B cell (primary cell): ENCODE data around the gene DNAH3. TPM values are rescaled to one million over a fixed set of nuclear protein-coding genes. Genes with fewer than 3 reads are reported as not detected.

Experiments used
- ATAC-seq: fragments of 200-7000 bp; cut with Tn5 transposase; one replicate; pipeline ENCODE4 v1.10.0; 2021; ENCODE audit warnings: low read depth, mild to moderate bottlenecking, moderate number of reproducible peaks, moderate library complexity
- CTCF ChIA-PET: fragments of 350-600 bp; sonication (Branson Sonifier 250); formaldehyde crosslinking; loops from one replicate; lab custom pipeline; 2021; ENCODE audit warnings: antibody characterized with exemption, inconsistent platforms; lab: Charles Lee
- POLR2A ChIA-PET: fragments of 350-600 bp; sonication (Branson Sonifier 250); formaldehyde crosslinking; loops from one replicate; lab custom pipeline; 2021; ENCODE audit warnings: antibody characterized with exemption; lab: Charles Lee
- DNase-seq: peaks from one replicate; pipeline ENCODE4 v3.0.0; 2013
- H2AFZ ChIP-seq: 2 replicates; pipeline ENCODE4 v1.6.1; 2012; ENCODE audit warnings: mild to moderate bottlenecking, low read depth, low read length; ENCODE audit not compliant: insufficient read depth, poor library complexity, severe bottlenecking
- H3K27ac ChIP-seq, 2 donors: 1 replicate in 1 of 2; 2 replicates in 1 of 2; pipeline ENCODE4 v1.5.1; 2012 to 2013; ENCODE audit warnings: low read length in 2 of 2, mild to moderate bottlenecking in 2 of 2, moderate library complexity in 1 of 2
- H3K27me3 ChIP-seq, 4 experiments: fragments of 200-600 bp in 1 of 4; sonication (generic) in 1 of 4; replicated peaks in 1 of 4; 1 replicate in 2 of 4; 2 replicates in 2 of 4; pipeline versions ENCODE4 v1.6.1 to v1.7.0; 2013 to 2016; ENCODE audit warnings: low read length in 3 of 4, mild to moderate bottlenecking in 2 of 4, mixed read lengths in 1 of 4, moderate library complexity in 1 of 4; ENCODE audit not compliant: insufficient read depth in 4 of 4, control insufficient read depth in 3 of 4; ENCODE audit errors: control extremely low read depth in 1 of 4
- H3K36me3 ChIP-seq, 2 experiments: replicated peaks in 1 of 2; 1 replicate in 1 of 2; 2 replicates in 1 of 2; pipeline versions ENCODE4 v1.6.1 to v1.7.1; 2013; ENCODE audit warnings: low read length in 1 of 2; ENCODE audit not compliant: insufficient read depth in 2 of 2, control insufficient read depth in 1 of 2; ENCODE audit errors: control extremely low read depth in 1 of 2, extremely low read depth in 1 of 2
- H3K4me1 ChIP-seq, 2 donors: fragments of 200-600 bp in 1 of 2; sonication (generic) in 1 of 2; 1 replicate in 1 of 2; 2 replicates in 1 of 2; pipeline versions ENCODE4 v1.5.1 to v1.6.1; 2013 to 2017; ENCODE audit warnings: low read length in 2 of 2; ENCODE audit not compliant: control insufficient read depth in 2 of 2, insufficient read depth in 2 of 2
- H3K4me2 ChIP-seq: replicated peaks from 2 replicates; pipeline ENCODE3; 2012; ENCODE audit warnings: mild to moderate bottlenecking, low read depth, low read length; ENCODE audit not compliant: poor library complexity, severe bottlenecking
- H3K4me3 ChIP-seq, 5 experiments: fragments of 200-600 bp in 1 of 5; sonication (generic) in 1 of 5; 1 replicate in 3 of 5; 2 replicates in 2 of 5; pipeline versions ENCODE4 v1.5.1 to v1.7.0; 2011 to 2016; ENCODE audit warnings: low read length in 4 of 5, mild to moderate bottlenecking in 4 of 5, low read depth in 2 of 5, control low read depth in 1 of 5, moderate library complexity in 1 of 5; ENCODE audit not compliant: insufficient read depth in 1 of 5; ENCODE audit errors: control extremely low read depth in 1 of 5, extremely low read depth in 1 of 5
- H3K79me2 ChIP-seq: fragments of 200-600 bp; sonication (generic); one replicate; pipeline ENCODE4 v1.6.0; 2016; ENCODE audit warnings: low read length; ENCODE audit not compliant: control insufficient read depth, insufficient read depth
- H3K9ac ChIP-seq: fragments of 200-600 bp; sonication (generic); 2 replicates; pipeline ENCODE4 v1.6.1; 2017; ENCODE audit warnings: mild to moderate bottlenecking, low read length, moderate library complexity
- H3K9me3 ChIP-seq, 3 donors: one replicate each; pipeline versions ENCODE4 v1.6.1 to v1.7.1; 2013; ENCODE audit warnings: low read length in 2 of 3; ENCODE audit not compliant: control insufficient read depth in 2 of 3, insufficient read depth in 1 of 3; ENCODE audit errors: control extremely low read depth in 1 of 3
- H4K20me1 ChIP-seq: 2 replicates; pipeline ENCODE4 v1.6.0; 2012; ENCODE audit warnings: mild to moderate bottlenecking, low read length; ENCODE audit not compliant: insufficient read depth, control insufficient read depth, poor library complexity, severe bottlenecking
- H3K27ac Mint-ChIP-seq: one replicate; pipeline ENCODE4 v1.8.0; 2021; ENCODE audit warnings: mixed read lengths
- H3K27me3 Mint-ChIP-seq: one replicate; pipeline ENCODE4 v1.8.0; 2021; ENCODE audit warnings: mixed read lengths
- H3K4me1 Mint-ChIP-seq: one replicate; pipeline ENCODE4 v1.8.0; 2021; ENCODE audit warnings: mixed read lengths
- H3K4me3 Mint-ChIP-seq: one replicate; pipeline ENCODE4 v1.8.0; 2021; ENCODE audit warnings: mixed read lengths
- H3K9me3 Mint-ChIP-seq: one replicate; pipeline ENCODE4 v1.8.0; 2022; ENCODE audit warnings: mixed read lengths; ENCODE audit not compliant: insufficient read depth
- EZH2 ChIP-seq: IDR thresholded peaks from 2 replicates; pipeline ENCODE4 v1.6.1; 2012; ENCODE audit warnings: borderline replicate concordance, low read depth, mild to moderate bottlenecking, moderate library complexity, low read length; ENCODE audit not compliant: insufficient read depth, poor library complexity, severe bottlenecking
- WGBS: methylation state at CpG from one replicate; pipeline ENCODE4 v1.1.5; 2013; ENCODE audit warnings: missing lambda C conversion rate; ENCODE audit not compliant: insufficient coverage; 5-methylcytosine and 5-hydroxymethylcytosine counted together
- intact Hi-C: fragments of 100-400 bp; cut with micrococcal nuclease; formaldehyde crosslinking; loops from one replicate; pipeline ENCODE4 v1.10.0; 2022
- polyA plus RNA-seq: library from polyadenylated mRNA; depleted of rRNA; stranded (reverse); fragments of >200 nt; gene quantifications from 2 replicates; pipeline ENCODE4 v1.2.3, GENCODE V29; 2012
- total RNA-seq, 2 donors: library from RNA; stranded (reverse); fragments of 120-200 nt in 1 of 2; gene quantifications; 1 replicate in 1 of 2; 2 replicates in 1 of 2; pipeline versions ENCODE4 v1.2.3 to v1.2.4, GENCODE V29; 2013 to 2022
- TF ChIP-seq, protein P1 (sequence below): fragments of 200-600 bp; IDR thresholded peaks from one replicate; pipeline ENCODE4 v1.8.0; 2022; ENCODE audit warnings: antibody characterized with exemption, mild to moderate bottlenecking

Gene DNAH3
- total and polyA plus RNA-seq, 2 donors (not counting 1 experiment from before 2014, with no cell fraction given): not detected

DNA sequence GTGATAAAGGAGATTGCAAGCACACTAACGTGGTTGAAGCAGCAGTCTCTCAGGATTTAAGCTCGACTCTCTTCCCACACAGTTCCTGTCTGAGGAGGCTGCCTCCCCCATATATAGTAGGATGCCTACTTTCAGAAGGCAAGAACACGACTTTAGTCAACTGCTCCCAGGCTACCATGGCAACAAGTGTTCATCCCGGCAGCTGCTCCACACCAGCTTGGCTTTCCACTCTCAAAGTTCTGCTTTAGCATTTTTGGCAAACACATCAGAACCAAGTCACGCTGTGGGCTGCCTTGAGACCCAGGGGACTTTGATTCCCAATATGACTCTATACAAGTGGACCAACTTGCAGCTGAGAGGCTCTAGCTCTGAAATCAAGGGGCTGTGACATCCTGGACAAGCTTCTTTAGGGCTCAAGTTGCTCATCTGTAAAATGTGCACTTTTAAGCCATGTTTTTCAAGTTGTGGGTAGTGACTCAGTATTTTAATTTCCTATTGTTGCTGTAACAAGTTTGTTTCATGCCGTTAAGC lies 44.2 kb upstream of the DNAH3 start:
- no peak overlapping the region for H2AFZ ChIP-seq
- intact Hi-C loops: no loop called here
- no peak for DNase-seq
- Mint-ChIP-seq H3K4me1 (peaks cover 18% of the 10 kb centered on the region), H3K27me3 (peaks cover 20% of the 10 kb centered on the region), H3K9me3 (no peaks in the 10 kb centered on the region), H3K4me3 (no peak overlapping the region), H3K27ac (no peak overlapping the region)
- H3K4me3 ChIP-seq: no peak overlapping the region
- CTCF ChIA-PET: interaction anchor here (1.6 kb wide), 1 partner anchor 1488 kb away, joined by 4 read pairs; no protein-coding TSS in a partner anchor
- no peak overlapping the region for H3K27ac ChIP-seq
- 22% methylated on average over 6 of the region's 6 CpGs for whole genome bisulfite sequencing
- TF ChIP-seq EZH2: no peak
- TF ChIP-seq, protein P1, sequence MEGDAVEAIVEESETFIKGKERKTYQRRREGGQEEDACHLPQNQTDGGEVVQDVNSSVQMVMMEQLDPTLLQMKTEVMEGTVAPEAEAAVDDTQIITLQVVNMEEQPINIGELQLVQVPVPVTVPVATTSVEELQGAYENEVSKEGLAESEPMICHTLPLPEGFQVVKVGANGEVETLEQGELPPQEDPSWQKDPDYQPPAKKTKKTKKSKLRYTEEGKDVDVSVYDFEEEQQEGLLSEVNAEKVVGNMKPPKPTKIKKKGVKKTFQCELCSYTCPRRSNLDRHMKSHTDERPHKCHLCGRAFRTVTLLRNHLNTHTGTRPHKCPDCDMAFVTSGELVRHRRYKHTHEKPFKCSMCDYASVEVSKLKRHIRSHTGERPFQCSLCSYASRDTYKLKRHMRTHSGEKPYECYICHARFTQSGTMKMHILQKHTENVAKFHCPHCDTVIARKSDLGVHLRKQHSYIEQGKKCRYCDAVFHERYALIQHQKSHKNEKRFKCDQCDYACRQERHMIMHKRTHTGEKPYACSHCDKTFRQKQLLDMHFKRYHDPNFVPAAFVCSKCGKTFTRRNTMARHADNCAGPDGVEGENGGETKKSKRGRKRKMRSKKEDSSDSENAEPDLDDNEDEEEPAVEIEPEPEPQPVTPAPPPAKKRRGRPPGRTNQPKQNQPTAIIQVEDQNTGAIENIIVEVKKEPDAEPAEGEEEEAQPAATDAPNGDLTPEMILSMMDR: no peak
- peaks cover 12% of the 10 kb centered on the region in 2 donors for H3K4me1 ChIP-seq
- H3K79me2 ChIP-seq: no peaks in the 10 kb centered on the region
- H4K20me1 ChIP-seq: no peaks in the 10 kb centered on the region
- no peak for ATAC-seq
- H3K9me3 ChIP-seq: peaks cover 0 to 5% (median 5%) of the 10 kb centered on the region in 3 donors
- no peak overlapping the region for H3K9ac ChIP-seq
- H3K36me3 ChIP-seq: no peaks in the 10 kb centered on the region
- peak overlapping the region; percentile 9 for H3K4me2 ChIP-seq
- H3K27me3 ChIP-seq: peaks cover 0 to 4% (median 2%) of the 10 kb centered on the region in 4 experiments
- POLR2A ChIA-PET: no interaction called here

DNA sequence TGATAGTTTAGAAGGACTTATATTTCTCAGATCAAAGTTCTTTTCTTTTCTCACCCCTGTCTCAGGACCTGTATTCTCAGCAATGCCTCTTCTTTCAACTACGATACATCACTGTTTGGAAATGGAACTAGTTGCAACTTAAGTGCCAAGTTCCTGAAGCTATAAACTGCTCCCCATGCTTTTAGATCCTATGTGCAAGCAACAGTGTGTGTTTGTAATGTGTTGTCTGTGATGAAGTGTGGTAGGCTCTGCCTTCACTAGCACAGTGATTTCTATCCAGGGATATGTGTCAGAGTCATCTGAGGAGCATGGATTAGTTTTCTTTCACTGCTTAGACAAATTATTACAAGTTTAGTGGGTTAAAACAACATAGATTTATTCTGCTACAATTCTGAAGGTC lies 42.3 kb upstream of the DNAH3 start:
- DNase-seq (no peak), ATAC-seq (no peak)
- intact Hi-C loops: no loop called here
- WGBS: no CpG with 5 or more reads among the region's 1 CpG
- H3K27ac Mint-ChIP-seq: no peak overlapping the region
- H3K79me2 ChIP-seq: no peaks in the 10 kb centered on the region
- no peak overlapping the region for H2AFZ ChIP-seq
- H3K9ac ChIP-seq: no peak overlapping the region
- peaks cover 9% of the 10 kb centered on the region for H3K27me3 Mint-ChIP-seq
- peaks cover 29% of the 10 kb centered on the region for H3K4me1 Mint-ChIP-seq
- POLR2A ChIA-PET: no interaction called here
- no peak overlapping the region for H3K4me2 ChIP-seq
- CTCF ChIA-PET: no interaction called here
- H3K9me3 ChIP-seq: peaks cover 0 to 5% (median 5%) of the 10 kb centered on the region in 3 donors
- peaks cover 0 to 4% (median 0%) of the 10 kb centered on the region in 4 experiments for H3K27me3 ChIP-seq
- no peak overlapping the region for H3K27ac ChIP-seq
- H3K36me3 ChIP-seq: no peaks in the 10 kb centered on the region
- H3K4me1 ChIP-seq: peaks cover 15 to 27% of the 10 kb centered on the region in 2 donors
- no peak overlapping the region for H3K4me3 Mint-ChIP-seq
- H4K20me1 ChIP-seq: no peaks in the 10 kb centered on the region
- TF ChIP-seq EZH2: no peak
- TF ChIP-seq, protein P1: no peak
- H3K9me3 Mint-ChIP-seq: no peaks in the 10 kb centered on the region
- H3K4me3 ChIP-seq: no peak overlapping the region
